Small intestine (tissue), 7 donors: Measurements from ENCODE around the gene CDC25B. TPM values are rescaled to one million over a fixed set of nuclear protein-coding genes. Genes with fewer than 3 reads are reported as not detected.
"Not testable (repeated sequence)": the region's sequence is repeated elsewhere in the genome, so short reads cannot be mapped to it uniquely, and the experiment has no call there.

Experiments used
- DNase-seq, 2 donors: peaks; one replicate each; pipeline versions ENCODE4 v3.0.0 to v3.0.0-alpha.2; 2013
- FAIRE-seq: peaks from 2 replicates; lab custom pipeline; 2012; peaks lifted over from hg19 to GRCh38; lab: Jason Lieb, UNC
- H3K27ac ChIP-seq, 3 donors: one replicate each; pipeline ENCODE4 v1.5.1; 2013; ENCODE audit warnings: low read length in 2 of 3, mild to moderate bottlenecking in 2 of 3, control low read depth in 1 of 3, inconsistent platforms in 1 of 3, low read depth in 1 of 3, moderate library complexity in 1 of 3
- H3K27me3 ChIP-seq, 3 donors: one replicate each; pipeline ENCODE4 v1.6.1; 2013; ENCODE audit warnings: low read length in 3 of 3, inconsistent platforms in 1 of 3; ENCODE audit not compliant: control insufficient read depth in 3 of 3, insufficient read depth in 3 of 3
- H3K36me3 ChIP-seq, 3 donors: one replicate each; pipeline ENCODE4 v1.6.1; 2013; ENCODE audit warnings: low read length in 3 of 3, inconsistent platforms in 1 of 3, low read depth in 1 of 3, mild to moderate bottlenecking in 1 of 3, moderate library complexity in 1 of 3; ENCODE audit not compliant: control insufficient read depth in 3 of 3, insufficient read depth in 2 of 3
- H3K4me1 ChIP-seq, 3 donors: one replicate each; pipeline ENCODE4 v1.6.1; 2013; ENCODE audit warnings: low read length in 2 of 3, inconsistent platforms in 1 of 3, low read depth in 1 of 3, mild to moderate bottlenecking in 1 of 3, moderate library complexity in 1 of 3; ENCODE audit not compliant: control insufficient read depth in 3 of 3, insufficient read depth in 2 of 3
- H3K4me3 ChIP-seq, 3 donors: one replicate each; pipeline ENCODE4 v1.5.1; 2013; ENCODE audit warnings: low read length in 3 of 3, control low read depth in 1 of 3, inconsistent platforms in 1 of 3, low read depth in 1 of 3, mild to moderate bottlenecking in 1 of 3, moderate library complexity in 1 of 3
- H3K9me3 ChIP-seq, 2 donors: one replicate each; pipeline ENCODE4 v1.6.1; 2013; ENCODE audit warnings: low read depth in 1 of 2, low read length in 1 of 2; ENCODE audit not compliant: control insufficient read depth in 2 of 2, insufficient read depth in 1 of 2
- whole genome bisulfite sequencing, 3 donors: extraction: QIAGEN DNeasy Blood & Tissue Kit; methylation state at CpG; one replicate each; pipeline ENCODE4 v1.1.7; 2013; 5-methylcytosine and 5-hydroxymethylcytosine counted together
- polyA plus RNA-seq, 4 donors: library from polyadenylated mRNA; stranded (reverse) in 3 of 4; unstranded in 1 of 4; fragments of 200-250 nt in 3 of 4; fragments of 120-200 nt in 1 of 4; gene quantifications; one replicate each; pipeline versions ENCODE4 v1.2.1 to v1.2.3, GENCODE V29; 2013
- donor health status: healthy with polysubstance abuse.
- donor health status: control.
- donor health status: control.
- donor health status: Bipolar disorder and iron deficiency.
- donor health status: healthy.

Gene CDC25B
- polyA plus RNA-seq, 4 donors = 15.7 to 53.8 (median 20.3) TPM

DNA sequence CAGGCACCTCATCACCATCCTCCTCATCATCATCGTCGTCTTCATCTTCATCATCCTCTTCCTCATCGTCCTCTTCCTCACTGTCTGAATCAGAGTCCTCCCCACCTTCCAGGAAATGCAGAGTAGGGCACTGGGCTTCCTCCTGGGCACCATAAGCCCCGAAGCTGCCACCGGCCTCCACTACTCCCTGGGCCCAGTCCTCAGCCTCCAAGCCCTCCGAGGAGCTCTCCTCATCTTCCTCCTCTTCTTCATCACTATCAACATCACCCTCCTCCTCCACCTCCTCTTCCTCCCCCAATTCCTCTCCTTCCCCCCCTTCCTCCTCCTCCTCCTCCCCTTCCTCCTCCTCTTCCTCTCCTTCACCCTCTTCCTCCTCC lies 11.3 kb upstream of the CDC25B start:
- no peaks in the 10 kb centered on the region for H3K27me3 ChIP-seq
- DNase-seq (no peak), FAIRE-seq (no peak)
- H3K4me1 ChIP-seq = peaks cover 4 to 57% (median 11%) of the 10 kb centered on the region in 3 donors
- H3K27ac ChIP-seq = no peak overlapping the region
- 84 to 90% (median 85%) methylated on average over 6 of the region's 6 CpGs for WGBS, 3 donors
- peaks cover 0 to 35% (median 2%) of the 10 kb centered on the region in 3 donors for H3K36me3 ChIP-seq
- peak overlapping the region in 2 of 3 donors; percentile 64 to 91 for H3K4me3 ChIP-seq
- no peaks in the 10 kb centered on the region for H3K9me3 ChIP-seq

DNA sequence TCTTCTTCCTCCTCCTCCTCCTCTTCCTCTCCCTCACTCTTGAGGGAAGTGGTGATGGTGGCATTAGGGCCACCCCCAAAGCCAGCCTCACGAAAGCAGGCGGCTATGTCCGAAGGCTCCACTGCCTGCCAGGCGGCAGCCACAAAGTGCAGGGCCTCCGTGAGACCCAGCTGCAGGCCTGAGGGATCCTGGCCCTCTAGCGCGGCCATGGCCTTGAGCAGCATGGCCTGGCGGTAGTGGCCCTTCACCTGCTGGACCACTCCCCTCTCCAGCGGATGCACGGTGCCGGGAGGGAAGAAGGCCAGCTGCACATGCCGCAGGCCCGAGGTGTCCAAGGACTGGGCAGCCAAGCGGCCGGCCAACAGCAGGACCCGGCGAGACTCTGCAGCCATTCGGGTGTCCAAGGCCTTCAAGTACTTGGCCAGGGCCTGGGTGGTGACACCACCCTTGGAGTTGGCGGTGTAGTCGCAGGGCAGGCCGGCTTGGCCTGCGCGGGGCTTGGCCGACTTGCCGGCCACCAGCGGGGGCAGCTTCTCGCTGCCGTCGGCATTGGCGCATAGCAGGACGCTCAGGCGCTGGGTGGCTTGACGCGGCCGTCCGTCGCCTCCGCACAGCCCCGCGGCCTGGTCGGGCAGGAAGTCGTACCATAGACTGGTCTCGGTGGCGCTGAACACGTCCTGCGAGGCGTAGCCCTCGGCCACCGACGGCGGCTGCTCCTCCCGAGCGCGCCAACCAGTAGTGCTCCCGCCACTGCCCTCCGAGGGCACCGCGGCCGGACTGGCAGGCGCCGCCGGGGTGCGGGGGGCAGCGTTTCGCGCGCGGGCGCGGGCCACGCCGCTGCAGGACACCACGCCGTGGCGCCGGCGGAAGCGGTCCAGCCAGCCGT lies 10.6 kb upstream of the CDC25B start:
- no peaks in the 10 kb centered on the region for H3K27me3 ChIP-seq
- H3K27ac ChIP-seq = peak overlapping the region; percentile 52 to 70 (median 68)
- peak overlapping the region; percentile 64 to 91 (median 65) for H3K4me3 ChIP-seq
- WGBS, 3 donors = 34 to 41% (median 38%) methylated on average over 55 to 79 of the region's 79 CpGs
- H3K4me1 ChIP-seq = peaks cover 4 to 57% (median 11%) of the 10 kb centered on the region in 3 donors
- DNase-seq = peak in 1 of 2 donors; percentile 53
- no peaks in the 10 kb centered on the region for H3K9me3 ChIP-seq
- FAIRE-seq = no peak
- H3K36me3 ChIP-seq = peaks cover 0 to 35% (median 2%) of the 10 kb centered on the region in 3 donors

DNA sequence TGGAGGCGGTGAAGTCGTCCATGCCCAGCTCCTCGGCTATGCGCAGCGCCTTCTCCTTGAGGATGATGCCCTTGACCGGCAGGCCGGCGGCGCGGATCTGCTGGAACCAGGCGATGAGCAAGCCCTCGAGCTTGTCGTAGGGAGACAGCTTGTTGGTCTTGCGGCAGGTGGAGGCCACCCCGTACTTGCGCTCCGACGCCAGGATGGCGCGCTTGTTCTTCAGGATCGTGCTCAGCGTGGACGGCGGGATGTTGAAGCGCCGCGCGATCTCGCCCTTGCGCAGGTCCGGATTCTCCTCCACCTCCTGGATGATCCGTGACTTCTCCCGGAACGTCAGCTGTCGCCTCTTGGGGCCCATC lies 10.0 kb upstream of the CDC25B start:
- H3K36me3 ChIP-seq = peaks cover 0 to 35% (median 2%) of the 10 kb centered on the region in 3 donors
- peak overlapping the region; percentile 52 to 70 (median 68) for H3K27ac ChIP-seq
- H3K4me3 ChIP-seq = peak overlapping the region; percentile 64 to 91 (median 65)
- DNase-seq (peak; percentile 39 to 82), FAIRE-seq (no peak)
- no peaks in the 10 kb centered on the region for H3K27me3 ChIP-seq
- 1 to 4% (median 3%) methylated on average over 24 to 35 of the region's 35 CpGs for WGBS, 3 donors
- peaks cover 4 to 51% (median 11%) of the 10 kb centered on the region in 3 donors for H3K4me1 ChIP-seq
- no peaks in the 10 kb centered on the region for H3K9me3 ChIP-seq

DNA sequence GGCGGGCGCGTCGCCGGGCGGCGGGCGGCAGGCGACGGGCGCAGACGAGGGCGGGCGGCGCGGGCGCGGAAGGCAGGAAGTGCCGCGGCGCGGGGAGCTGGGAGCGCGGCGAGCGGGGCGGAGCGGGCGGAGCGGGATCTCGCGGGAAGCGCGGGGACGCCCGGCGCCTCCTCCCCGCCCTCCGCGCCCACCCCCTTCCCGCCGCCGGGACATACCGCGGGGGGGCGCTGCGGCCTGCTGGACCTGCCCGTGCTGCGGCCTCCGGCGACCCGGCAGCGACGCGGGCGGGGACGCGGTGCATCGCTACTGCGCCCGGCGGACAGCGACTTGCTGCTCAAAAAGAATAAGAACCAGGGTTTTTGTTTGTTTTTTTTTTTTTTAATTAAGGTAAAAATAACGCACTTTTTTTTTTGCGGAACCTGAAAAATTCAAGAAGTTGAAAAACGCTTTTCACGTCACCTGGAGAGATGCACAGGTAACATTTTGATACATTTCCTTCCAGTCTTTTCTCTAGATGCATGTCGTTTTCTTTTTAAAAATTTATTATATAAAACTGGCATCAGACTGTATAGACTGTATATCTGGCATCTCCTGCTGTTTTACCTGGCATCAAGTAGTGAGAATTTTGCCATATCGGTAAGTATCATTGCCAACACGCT lies 9.3 kb upstream of the CDC25B start, which contains the start of gene CENPB:
CENPB (minus strand) TSS at position 76 of the 659 bp plus-strand sequence. CDS start 257 bp downstream, outside the sequence.
- peaks cover 0 to 35% (median 2%) of the 10 kb centered on the region in 3 donors for H3K36me3 ChIP-seq
- no peaks in the 10 kb centered on the region for H3K9me3 ChIP-seq
- WGBS, 3 donors = 3 to 5% (median 3%) methylated on average over 47 to 70 of the region's 70 CpGs
- FAIRE-seq = no peak
- peak; percentile 85 to 94 for DNase-seq
- H3K27ac ChIP-seq = peak within 1 kb of the TSS; percentile 52 to 70 (median 68)
- peak within 1 kb of the TSS; percentile 64 to 91 (median 65) for H3K4me3 ChIP-seq
- H3K27me3 ChIP-seq = no peaks in the 10 kb centered on the region
- H3K4me1 ChIP-seq = peaks cover 4 to 44% (median 11%) of the 10 kb centered on the region in 3 donors

DNA sequence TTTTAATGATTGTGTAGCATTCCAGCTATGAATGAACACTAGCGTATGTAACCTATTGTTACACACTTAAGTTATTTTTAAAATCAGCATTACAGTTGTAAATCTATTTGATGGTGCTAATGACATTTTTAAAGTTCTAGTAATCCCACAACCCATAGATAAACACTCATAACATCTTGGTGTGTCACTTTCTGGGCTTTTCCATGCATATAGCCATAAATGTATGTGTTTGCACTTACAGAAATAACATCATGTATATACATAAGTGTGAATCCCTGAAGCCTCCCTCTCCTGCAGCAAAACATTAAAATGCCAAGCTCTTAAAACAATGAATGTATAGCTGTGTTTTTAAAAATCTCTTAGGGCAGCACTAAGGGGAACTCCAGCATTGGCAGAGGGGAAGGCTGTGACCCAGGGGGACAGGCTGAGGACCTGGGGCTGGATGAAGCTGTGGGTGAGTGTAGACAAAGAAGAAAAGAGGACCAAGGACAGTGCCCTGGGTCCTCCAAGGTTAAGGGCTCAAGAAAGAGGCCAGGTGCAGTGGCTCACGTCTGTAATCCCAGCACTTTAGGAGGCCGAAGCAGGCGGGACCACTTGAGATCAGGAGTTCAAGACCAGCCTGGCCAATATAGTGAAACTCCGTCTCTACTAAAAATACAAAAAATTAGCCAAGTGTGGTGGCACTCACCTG lies 8.6 kb upstream of the CDC25B start:
- Histone ChIP-seq H3K36me3 (peaks cover 0 to 29% (median 2%) of the 10 kb centered on the region in 3 donors), H3K4me3 (peak overlapping the region in 1 of 3 donors; percentile 91), H3K4me1 (peaks cover 4 to 38% (median 11%) of the 10 kb centered on the region in 3 donors), H3K27me3 (no peaks in the 10 kb centered on the region), H3K27ac (no peak overlapping the region), H3K9me3 (no peaks in the 10 kb centered on the region)
- FAIRE-seq (no peak), DNase-seq (peak in 1 of 2 donors; percentile 5)
- 76 to 80% (median 79%) methylated on average over 5 of the region's 5 CpGs for WGBS, 3 donors

DNA sequence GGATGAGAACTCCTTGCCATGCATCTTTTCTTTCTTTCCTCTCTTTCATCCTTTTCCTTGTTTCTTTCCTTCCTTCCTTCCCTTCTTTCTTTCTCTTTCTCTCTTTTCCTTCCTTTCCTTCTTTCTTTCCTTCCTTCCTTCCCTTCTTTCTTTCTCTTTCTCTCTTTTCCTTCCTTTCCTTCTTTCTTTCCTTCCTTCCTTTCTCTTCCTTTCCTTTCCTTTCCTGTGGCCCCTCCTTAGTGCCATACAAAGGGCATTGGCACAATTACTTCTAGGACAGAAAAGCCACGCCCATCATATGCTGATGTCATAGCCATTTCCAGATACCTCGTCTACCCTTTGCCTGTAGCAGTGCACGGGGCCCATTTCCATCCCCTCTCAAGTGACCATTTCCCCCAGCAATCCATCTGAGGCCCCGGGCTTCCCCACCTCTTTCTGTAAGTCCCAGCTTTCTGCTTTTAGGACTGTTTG lies 7.4 kb upstream of the CDC25B start:
- Histone ChIP-seq H3K4me1 (peaks cover 4 to 27% (median 11%) of the 10 kb centered on the region in 3 donors), H3K4me3 (no peak overlapping the region), H3K27me3 (no peaks in the 10 kb centered on the region), H3K9me3 (no peaks in the 10 kb centered on the region), H3K36me3 (peaks cover 0 to 17% (median 2%) of the 10 kb centered on the region in 3 donors), H3K27ac (peak overlapping the region in 1 of 3 donors; percentile 5)
- DNase-seq (peak; percentile 83 to 86), FAIRE-seq (no peak)
- 25 to 42% (median 35%) methylated on average over 4 of the region's 4 CpGs for WGBS, 3 donors

DNA sequence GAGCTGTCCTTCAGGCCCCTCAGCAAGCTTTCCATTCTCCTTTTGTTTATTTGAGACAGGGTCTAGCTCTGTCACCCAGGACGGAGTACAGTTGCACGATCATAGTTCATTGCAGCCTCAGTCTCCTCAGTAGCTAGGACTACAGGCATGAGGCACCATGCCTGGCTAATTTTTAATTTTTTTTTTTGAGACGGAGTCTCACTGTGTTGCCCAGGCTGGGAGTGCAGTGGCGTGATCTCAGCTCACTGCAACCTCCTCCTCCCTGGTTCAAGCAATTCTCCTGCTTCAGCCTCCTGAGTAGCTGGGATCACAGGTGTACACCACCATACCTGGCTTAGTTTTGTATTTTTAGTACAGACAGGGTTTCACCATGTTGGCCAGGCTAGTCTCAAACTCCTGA lies 6.9 kb upstream of the CDC25B start:
- Histone ChIP-seq H3K4me1 (peaks cover 3 to 24% (median 10%) of the 10 kb centered on the region in 3 donors), H3K36me3 (peaks cover 0 to 13% (median 2%) of the 10 kb centered on the region in 3 donors), H3K27ac (peak overlapping the region in 1 of 3 donors; percentile 5)
- H3K27me3 ChIP-seq, DNase-seq, H3K4me3 ChIP-seq, H3K9me3 ChIP-seq, FAIRE-seq: not testable (repeated sequence)
- 80 to 92% (median 82%) methylated on average over 4 of the region's 4 CpGs for WGBS, 3 donors
